HG03280 (cell line): Measurements from ENCODE around the gene EP400.
"Not testable (repeated sequence)": the region's sequence is repeated elsewhere in the genome, so short reads cannot be mapped to it uniquely, and the experiment has no call there.

Source experiments
- ATAC-seq: cut with Tn5 transposase; IDR thresholded peaks from one replicate; pipeline ENCODE4 v1.9.1; 2021; ENCODE audit warnings: mild to moderate bottlenecking, moderate library complexity; ENCODE audit not compliant: unreplicated experiment

The EP400 gene

GRCh38 chr12:131948166-131948712 is 1.5 kb upstream of the EP400 start:
- no peak for ATAC-seq

DNA sequence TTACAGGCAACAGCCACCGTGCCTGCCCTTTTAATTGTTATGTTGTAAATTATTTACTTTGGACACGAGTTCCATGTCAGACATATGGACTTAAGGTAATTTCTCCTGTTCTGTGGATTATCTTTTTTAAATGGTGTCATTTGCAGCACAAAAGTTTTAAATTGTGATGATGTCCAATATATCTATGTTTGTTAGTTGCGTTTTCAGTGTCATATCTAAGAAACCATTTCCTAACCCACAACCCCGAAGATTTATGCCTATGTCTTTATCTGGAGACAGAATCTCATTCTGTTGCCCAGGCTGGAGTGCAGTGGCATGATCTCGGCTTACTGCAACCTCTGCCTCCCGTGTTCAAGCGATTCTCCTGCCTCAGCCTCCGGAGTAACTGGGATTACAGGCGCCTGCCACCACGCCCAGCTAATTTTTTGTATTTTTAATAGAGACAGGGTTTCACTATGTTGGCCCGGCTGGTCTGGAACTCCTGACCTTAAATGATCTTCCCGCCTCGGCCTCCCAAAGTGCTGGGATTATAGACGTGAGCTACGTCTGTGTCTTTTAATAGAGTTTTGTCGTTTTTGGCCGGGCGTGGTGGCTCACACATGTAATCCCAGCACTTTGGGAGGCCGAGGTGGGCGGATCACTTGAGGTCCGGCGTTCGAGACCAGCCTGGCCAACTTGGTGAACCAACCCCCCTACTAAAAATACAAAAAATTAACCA is 870 bp upstream of the EP400 start:
- not testable (repeated sequence) for ATAC-seq

DNA sequence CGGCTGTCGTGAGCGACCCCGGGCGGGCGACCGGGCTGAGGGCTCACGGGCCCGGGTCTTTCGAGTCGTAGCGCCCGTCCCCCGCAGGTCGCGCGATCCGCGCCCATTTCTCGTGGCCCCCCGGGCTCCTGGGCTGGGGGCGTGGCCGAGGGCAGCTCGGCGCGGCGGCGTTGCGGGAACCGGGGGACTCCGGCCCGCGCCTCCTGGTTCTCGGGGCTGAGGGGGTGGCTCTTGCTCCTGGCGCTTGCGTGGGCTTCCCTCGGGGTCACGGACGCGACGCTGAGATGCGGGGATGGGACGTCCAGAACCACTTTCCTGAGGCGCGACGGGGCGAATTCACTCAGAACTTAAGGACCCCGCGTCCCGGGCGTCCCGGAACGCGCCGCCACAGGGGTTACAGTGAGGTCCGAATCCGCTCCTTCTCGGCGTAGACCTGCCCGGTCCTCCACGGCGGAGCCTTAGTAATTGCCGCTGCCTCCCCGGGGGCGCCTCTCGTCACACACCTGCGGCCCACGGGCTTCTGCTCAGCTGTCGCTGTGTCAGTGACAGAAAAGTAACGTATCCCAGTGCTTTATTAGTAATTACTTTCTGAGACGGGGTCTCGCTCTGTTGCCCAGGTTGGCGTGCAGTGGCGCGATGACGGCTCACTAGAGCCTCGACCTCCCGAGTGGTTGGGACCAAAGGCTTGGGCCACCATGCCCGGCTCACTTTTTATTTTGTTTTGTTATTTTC is 606 bp downstream of the EP400 start:
- ATAC-seq: peak; percentile 26

GRCh38 chr12:131953810-131954209 is 4.1 kb downstream of the EP400 start:
- ATAC-seq: not testable (repeated sequence)

DNA sequence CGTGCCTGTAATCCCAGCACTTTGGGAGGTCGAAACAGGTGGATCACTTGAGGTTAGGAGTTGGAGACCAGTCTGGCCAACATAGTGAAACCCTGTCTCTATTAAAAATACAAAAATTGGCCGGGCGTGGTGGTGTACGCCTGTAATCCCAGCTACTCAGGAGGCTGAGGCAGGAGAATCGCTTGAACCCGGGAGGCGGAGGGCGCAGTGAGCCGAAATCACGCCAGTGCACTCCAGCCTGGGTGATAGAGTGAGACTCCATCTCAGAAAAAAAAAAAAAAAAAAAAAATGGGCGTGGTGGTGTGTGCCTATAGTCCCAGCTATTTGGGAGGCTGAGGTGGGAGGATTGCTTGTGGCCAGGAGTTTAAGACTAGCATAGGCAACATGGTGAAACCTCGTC is 4.7 kb downstream of the EP400 start:
- ATAC-seq: not testable (repeated sequence)

GRCh38 chr12:131959116-131959515 is 9.4 kb downstream of the EP400 start:
- ATAC-seq: no peak

DNA sequence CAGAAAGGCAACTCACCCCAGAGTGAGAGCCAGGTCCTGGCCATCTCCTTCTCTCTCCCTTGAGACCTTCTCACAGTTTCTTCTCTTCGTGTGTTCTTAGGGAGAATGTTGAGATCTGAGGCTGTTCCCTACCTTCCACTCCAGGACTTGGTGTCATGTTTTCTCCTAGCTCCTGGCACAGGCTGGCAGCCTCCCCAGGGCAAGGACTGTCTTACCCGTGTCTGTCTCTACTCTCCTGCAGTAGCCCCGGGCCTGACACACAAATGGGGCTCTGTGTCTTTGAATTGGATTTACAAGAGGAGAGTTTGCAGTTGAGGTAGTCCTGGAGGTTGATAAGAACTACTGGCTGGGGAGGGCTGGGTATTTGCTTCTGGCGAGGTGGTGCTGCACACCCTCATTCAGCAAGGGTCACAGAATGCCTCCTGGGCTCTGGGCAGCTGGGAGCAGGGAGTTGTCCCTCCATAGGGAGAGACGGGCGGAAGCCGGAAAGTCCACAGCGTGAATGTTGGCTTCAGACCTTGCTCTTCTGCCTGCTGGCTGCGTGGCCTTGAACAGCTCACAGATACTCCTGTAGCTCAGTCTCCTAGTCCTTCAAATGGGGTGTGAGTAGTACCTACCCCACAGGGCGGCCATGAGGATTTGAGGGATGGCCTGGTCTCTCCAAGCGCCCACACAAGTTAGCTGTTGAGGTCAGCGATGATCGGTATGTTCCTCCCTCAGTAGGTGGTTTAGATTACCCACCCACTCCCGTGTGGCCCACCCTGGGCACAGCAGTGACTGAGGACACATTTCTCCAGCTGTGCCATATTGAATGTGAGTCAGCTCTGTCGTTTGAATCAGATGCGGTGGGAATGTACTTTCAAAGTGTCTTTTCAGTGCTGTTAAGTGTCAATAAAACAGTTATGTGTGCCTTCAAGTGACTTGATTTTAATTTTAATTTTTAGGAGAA is 10.2 kb downstream of the EP400 start:
- no peak for ATAC-seq

DNA sequence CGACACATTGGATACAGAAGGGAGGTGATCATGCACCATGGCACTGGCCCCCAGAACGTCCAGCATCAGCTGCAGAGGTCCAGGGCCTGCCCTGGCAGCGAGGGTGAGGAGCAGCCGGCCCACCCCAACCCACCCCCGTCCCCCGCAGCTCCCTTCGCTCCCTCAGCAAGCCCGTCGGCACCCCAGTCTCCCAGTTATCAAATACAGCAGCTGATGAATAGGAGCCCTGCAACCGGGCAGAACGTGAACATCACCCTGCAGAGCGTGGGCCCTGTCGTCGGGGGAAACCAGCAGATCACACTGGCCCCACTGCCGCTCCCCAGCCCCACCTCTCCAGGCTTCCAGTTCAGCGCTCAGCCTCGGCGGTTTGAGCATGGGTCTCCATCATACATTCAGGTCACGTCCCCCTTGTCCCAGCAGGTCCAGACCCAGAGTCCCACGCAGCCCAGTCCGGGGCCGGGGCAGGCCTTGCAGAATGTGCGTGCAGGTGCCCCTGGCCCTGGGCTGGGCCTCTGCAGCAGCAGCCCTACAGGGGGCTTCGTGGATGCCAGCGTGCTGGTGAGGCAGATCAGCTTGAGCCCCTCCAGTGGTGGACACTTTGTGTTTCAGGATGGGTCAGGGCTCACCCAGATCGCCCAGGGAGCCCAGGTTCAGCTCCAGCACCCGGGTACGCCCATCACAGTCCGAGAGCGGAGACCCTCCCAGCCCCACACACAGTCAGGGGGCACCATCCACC is 11.0 kb downstream of the EP400 start:
- ATAC-seq: not testable (repeated sequence)

DNA sequence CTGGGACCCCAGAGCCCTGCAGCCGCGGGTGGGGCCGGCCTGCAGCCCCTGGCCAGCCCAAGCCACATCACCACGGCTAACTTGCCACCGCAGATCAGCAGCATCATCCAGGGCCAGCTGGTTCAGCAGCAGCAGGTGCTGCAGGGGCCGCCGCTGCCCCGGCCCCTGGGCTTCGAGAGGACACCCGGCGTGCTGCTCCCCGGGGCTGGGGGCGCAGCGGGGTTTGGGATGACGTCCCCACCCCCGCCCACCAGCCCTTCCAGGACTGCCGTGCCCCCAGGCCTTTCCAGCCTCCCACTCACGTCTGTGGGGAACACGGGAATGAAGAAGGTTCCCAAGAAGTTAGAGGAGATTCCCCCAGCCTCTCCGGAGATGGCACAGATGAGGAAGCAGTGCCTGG is 11.6 kb downstream of the EP400 start:
- not testable (repeated sequence) for ATAC-seq

- no peak for ATAC-seq
Observed at GRCh38 chr12:131962069-131962468, 12.3 kb downstream of the EP400 start.

GRCh38 chr12:131963381-131963780 is 13.6 kb downstream of the EP400 start:
- ATAC-seq: no peak

DNA sequence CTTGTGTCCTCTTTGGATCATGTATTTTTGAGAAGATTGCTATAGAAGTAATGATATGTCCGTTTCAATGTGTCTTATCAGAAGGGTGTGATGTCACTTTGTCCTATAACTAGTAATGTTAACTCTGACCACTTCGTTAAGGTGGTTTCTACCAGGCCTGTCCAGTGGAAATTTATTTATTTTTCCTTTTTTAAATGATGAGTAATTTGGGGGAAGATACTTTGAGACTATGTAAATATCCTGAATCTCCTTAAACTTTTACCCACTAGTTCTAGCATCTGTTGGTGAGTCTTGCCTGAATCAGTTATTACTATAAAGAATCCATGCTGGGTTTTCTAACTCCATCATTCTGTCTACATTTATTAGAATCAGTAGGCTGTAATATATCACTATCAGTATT is 15.3 kb downstream of the EP400 start:
- no peak for ATAC-seq

- no peak for ATAC-seq
Observed at GRCh38 chr12:131971226-131971625, 21.5 kb downstream of the EP400 start.

- no peak for ATAC-seq
Observed at GRCh38 chr12:131975228-131975627, 25.5 kb downstream of the EP400 start.

- no peak for ATAC-seq
Observed at GRCh38 chr12:131979606-131980005, 29.9 kb downstream of the EP400 start.

GRCh38 chr12:131980263-131980662 is 30.5 kb downstream of the EP400 start:
- no peak for ATAC-seq

GRCh38 chr12:131981388-131981787 is 31.6 kb downstream of the EP400 start:
- ATAC-seq: no peak

DNA sequence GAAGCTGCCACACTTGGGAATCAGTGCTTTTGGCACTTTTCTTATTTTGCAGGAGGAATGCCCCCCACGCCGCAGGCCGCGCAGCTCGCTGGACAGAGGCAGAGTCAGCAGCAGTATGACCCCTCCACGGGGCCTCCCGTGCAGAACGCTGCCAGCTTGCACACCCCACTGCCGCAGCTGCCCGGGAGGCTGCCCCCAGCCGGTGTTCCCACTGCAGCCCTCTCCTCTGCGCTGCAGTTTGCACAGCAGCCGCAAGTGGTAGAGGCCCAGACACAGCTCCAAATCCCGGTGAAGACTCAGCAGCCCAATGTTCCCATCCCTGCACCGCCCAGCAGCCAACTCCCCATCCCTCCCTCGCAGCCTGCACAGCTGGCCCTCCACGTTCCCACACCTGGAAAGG is 32.3 kb downstream of the EP400 start:
- ATAC-seq: no peak

GRCh38 chr12:131983026-131983425 is 33.3 kb downstream of the EP400 start:
- ATAC-seq: no peak

DNA sequence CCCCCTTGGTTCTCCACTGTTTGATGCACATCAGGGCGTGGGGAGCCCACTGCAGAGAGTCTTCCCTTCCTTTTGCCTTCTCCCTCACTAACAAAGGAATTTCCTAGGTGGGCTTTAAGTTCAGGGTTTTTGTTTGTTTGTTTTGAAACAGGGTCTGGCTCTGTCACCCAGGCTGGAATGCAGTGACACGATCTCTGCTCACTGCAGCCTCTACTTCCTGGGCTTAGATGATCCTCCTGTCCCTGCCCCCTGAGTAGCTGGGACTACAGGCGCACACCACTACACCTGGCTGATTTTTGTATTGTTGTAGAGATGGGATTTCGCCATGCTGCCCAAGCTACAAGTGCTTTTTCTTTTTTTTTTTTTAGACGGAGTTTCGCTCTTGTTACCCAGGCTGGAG is 33.8 kb downstream of the EP400 start:
- no peak for ATAC-seq
